IMR-90 (cell line): Measurements from ENCODE around the gene RABGGTA. TPM values are rescaled to one million over a fixed set of nuclear protein-coding genes. Genes with fewer than 3 reads are reported as not detected.

Source experiments
- ATAC-seq: fragments of 200-7000 bp; cut with Tn5 transposase; 2 replicates; pipeline ENCODE4 v1.9.1; 2020; ENCODE audit warnings: low read depth, mild to moderate bottlenecking, moderate library complexity
- Bru-seq: library from RNA; stranded (reverse); fragments of 400-500 nt; gene quantifications from one replicate; lab custom pipeline; 2021; lab: Mats Ljungman, UMichigan
- BruChase-seq, 2 experiments: library from RNA; stranded (reverse); fragments of 400-500 nt; gene quantifications; one replicate each; lab custom pipeline; 2021; lab: Mats Ljungman, UMichigan
- BruUV-seq: library from RNA; stranded (reverse); fragments of 400-500 nt; replicated peaks from 2 replicates; lab custom pipeline; 2021; lab: Mats Ljungman, UMichigan
- CTCF ChIA-PET: fragments of 300-600 bp; formaldehyde crosslinking; extraction: SDS; loops from one replicate; lab custom pipeline; 2021; ENCODE audit warnings: antibody characterized with exemption; lab: Yijun Ruan, JAX
- POLR2A ChIA-PET: fragments of 300-600 bp; sonication (Branson Sonifier 250); formaldehyde crosslinking; loops from one replicate; lab custom pipeline; 2022; ENCODE audit warnings: antibody characterized with exemption; ENCODE audit not compliant: unreplicated experiment; lab: Charles Lee
- DNase-seq: peaks from one replicate; pipeline ENCODE4 v3.0.0; 2013
- H2AFZ ChIP-seq: replicated peaks from 2 replicates; pipeline ENCODE3; 2013; ENCODE audit warnings: low read length, mild to moderate bottlenecking; ENCODE audit not compliant: poor library complexity
- H2AK5ac ChIP-seq: 2 replicates; pipeline ENCODE4 v1.6.1; 2013; ENCODE audit warnings: low read depth, low read length, inconsistent platforms
- H2AK9ac ChIP-seq: replicated peaks from 2 replicates; pipeline ENCODE3; 2013; ENCODE audit warnings: mild to moderate bottlenecking, low read depth, low read length, moderate library complexity; ENCODE audit not compliant: poor library complexity
- H2BK120ac ChIP-seq: 2 replicates; pipeline ENCODE4 v1.6.1; 2013; ENCODE audit warnings: low read depth, low read length, inconsistent platforms
- H2BK15ac ChIP-seq: 3 replicates; pipeline ENCODE4 v1.6.1; 2013; ENCODE audit warnings: low read depth, low read length, inconsistent platforms
- H2BK20ac ChIP-seq: 2 replicates; pipeline ENCODE4 v1.6.1; 2013; ENCODE audit warnings: low read depth, mild to moderate bottlenecking, inconsistent platforms, low read length, moderate library complexity
- H2BK5ac ChIP-seq: 2 replicates; pipeline ENCODE4 v1.6.1; 2013; ENCODE audit warnings: mild to moderate bottlenecking, low read depth, low read length, inconsistent platforms; ENCODE audit not compliant: poor library complexity, severe bottlenecking
- H3K14ac ChIP-seq: replicated peaks from 2 replicates; pipeline ENCODE4 v1.6.1; 2013; ENCODE audit warnings: low read depth, low read length, inconsistent platforms
- H3K18ac ChIP-seq: 2 replicates; pipeline ENCODE4 v1.6.1; 2013; ENCODE audit warnings: low read depth, low read length, control low read depth
- H3K23ac ChIP-seq: 2 replicates; pipeline ENCODE4 v1.6.1; 2013; ENCODE audit warnings: low read depth, low read length, inconsistent platforms
- H3K27ac ChIP-seq: 2 replicates; pipeline ENCODE4 v1.5.1; 2013; ENCODE audit warnings: mild to moderate bottlenecking, control low read depth, low read length; ENCODE audit not compliant: insufficient read depth
- H3K27me3 ChIP-seq: 2 replicates; pipeline ENCODE4 v1.6.1; 2013; ENCODE audit warnings: low read length; ENCODE audit not compliant: control insufficient read depth, insufficient read depth
- H3K36me3 ChIP-seq: 2 replicates; pipeline ENCODE4 v1.6.1; 2013; ENCODE audit warnings: low read length, mixed read lengths; ENCODE audit not compliant: control insufficient read depth, insufficient read depth
- H3K4ac ChIP-seq: 2 replicates; pipeline ENCODE4 v1.6.1; 2013; ENCODE audit warnings: low read depth, low read length, inconsistent platforms
- H3K4me1 ChIP-seq: 2 replicates; pipeline ENCODE4 v1.6.1; 2013; ENCODE audit warnings: low read length, mixed read lengths; ENCODE audit not compliant: control insufficient read depth, insufficient read depth
- H3K4me2 ChIP-seq: 2 replicates; pipeline ENCODE4 v1.6.1; 2013; ENCODE audit warnings: low read depth, mild to moderate bottlenecking, control low read depth, low read length, moderate library complexity
- H3K4me3 ChIP-seq: 2 replicates; pipeline ENCODE4 v1.5.1; 2013; ENCODE audit warnings: low read depth, mild to moderate bottlenecking, control low read depth, low read length, moderate library complexity; ENCODE audit not compliant: insufficient read depth
- H3K56ac ChIP-seq: 2 replicates; pipeline ENCODE4 v1.6.1; 2013; ENCODE audit warnings: low read length, inconsistent platforms; ENCODE audit not compliant: insufficient read depth; ENCODE audit errors: extremely low read depth
- H3K79me1 ChIP-seq, 2 experiments: 2 replicates each; pipeline ENCODE4 v1.6.1; 2013; ENCODE audit warnings: low read length in 2 of 2, inconsistent platforms in 1 of 2, low read depth in 1 of 2
- H3K9ac ChIP-seq: 2 replicates; pipeline ENCODE4 v1.6.1; 2013; ENCODE audit warnings: low read depth, low read length, control low read depth
- H3K9me1 ChIP-seq: 2 replicates; pipeline ENCODE4 v1.6.1; 2013; ENCODE audit warnings: low read length, inconsistent platforms; ENCODE audit not compliant: insufficient read depth
- H3K9me3 ChIP-seq: 2 replicates; pipeline ENCODE4 v1.6.1; 2013; ENCODE audit warnings: low read length; ENCODE audit not compliant: control insufficient read depth, insufficient read depth
- H4K20me1 ChIP-seq: 2 replicates; pipeline ENCODE4 v1.6.1; 2013; ENCODE audit warnings: low read length, inconsistent platforms; ENCODE audit not compliant: insufficient read depth
- H4K5ac ChIP-seq: 2 replicates; pipeline ENCODE4 v1.6.1; 2013; ENCODE audit warnings: mild to moderate bottlenecking, low read depth, low read length, control low read depth
- H4K8ac ChIP-seq, 2 experiments: 2 replicates each; pipeline ENCODE4 v1.6.1; 2013; ENCODE audit warnings: low read depth in 2 of 2, low read length in 2 of 2, control low read depth in 1 of 2, inconsistent platforms in 1 of 2
- H4K91ac ChIP-seq: 2 replicates; pipeline ENCODE4 v1.6.1; 2013; ENCODE audit warnings: low read depth, low read length, inconsistent platforms; ENCODE audit not compliant: insufficient read depth
- BHLHE40 ChIP-seq: fragments of 150-350 bp; IDR thresholded peaks from 2 replicates; pipeline ENCODE4 v1.6.1; 2016; ENCODE audit warnings: mild to moderate bottlenecking, low read depth, low read length
- CHD1 ChIP-seq: IDR thresholded peaks from 2 replicates; pipeline ENCODE4 v1.6.1; 2012; ENCODE audit warnings: low read depth, low read length, improper control_type of control experiment
- ELK1 ChIP-seq: fragments of 150-350 bp; IDR thresholded peaks from 2 replicates; pipeline ENCODE4 v1.6.1; 2016; ENCODE audit warnings: low read depth, mild to moderate bottlenecking, low read length, moderate library complexity, borderline replicate concordance
- FOS ChIP-seq: fragments of 150-350 bp; IDR thresholded peaks from 2 replicates; pipeline ENCODE4 v1.6.1; 2016; ENCODE audit warnings: low read depth, low read length
- MAFK ChIP-seq: IDR thresholded peaks from 2 replicates; pipeline ENCODE4 v1.6.1; 2012; ENCODE audit warnings: low read depth, low read length, improper control_type of control experiment
- MAZ ChIP-seq: IDR thresholded peaks from 2 replicates; pipeline ENCODE4 v1.6.1; 2012; ENCODE audit warnings: low read depth, mild to moderate bottlenecking, low read length, improper control_type of control experiment, moderate library complexity, borderline replicate concordance
- MXI1 ChIP-seq: IDR thresholded peaks from 2 replicates; pipeline ENCODE4 v1.6.1; 2012; ENCODE audit warnings: low read depth, mild to moderate bottlenecking, low read length, moderate library complexity, borderline replicate concordance
- NFE2L2 ChIP-seq: fragments of 150-350 bp; IDR thresholded peaks from 2 replicates; pipeline ENCODE4 v1.6.1; 2016; ENCODE audit warnings: low read depth, mild to moderate bottlenecking, low read length
- POLR2A ChIP-seq: IDR thresholded peaks from 2 replicates; pipeline ENCODE4 v1.6.1; 2012; ENCODE audit warnings: mild to moderate bottlenecking, low read depth, low read length
- RAD21 ChIP-seq: IDR thresholded peaks from 2 replicates; pipeline ENCODE4 v1.6.1; 2012; ENCODE audit warnings: low read length, improper control_type of control experiment
- RCOR1 ChIP-seq: IDR thresholded peaks from 2 replicates; pipeline ENCODE4 v1.6.1; 2012; ENCODE audit warnings: mild to moderate bottlenecking, low read length, improper control_type of control experiment; ENCODE audit not compliant: insufficient replicate concordance
- RFX5 ChIP-seq: IDR thresholded peaks from 2 replicates; pipeline ENCODE4 v1.8.0; 2012; ENCODE audit warnings: low read depth, mild to moderate bottlenecking, low read length, moderate library complexity
- SMC3 ChIP-seq: fragments of 150-350 bp; IDR thresholded peaks from 2 replicates; pipeline ENCODE4 v1.6.1; 2016; ENCODE audit warnings: low read depth, mild to moderate bottlenecking, antibody characterized with exemption, low read length, moderate library complexity
- USF2 ChIP-seq: fragments of 150-350 bp; IDR thresholded peaks from 2 replicates; pipeline ENCODE4 v1.6.1; 2017; ENCODE audit warnings: mild to moderate bottlenecking, antibody characterized with exemption, low read length, low read depth
- WGBS, 2 experiments: methylation state at CpG; one replicate each; pipeline versions ENCODE4 v1.1.5 to v1.1.7; 2013; ENCODE audit warnings: missing lambda C conversion rate in 2 of 2; ENCODE audit not compliant: insufficient read length in 1 of 2; ENCODE audit errors: extremely low coverage in 2 of 2; 5-methylcytosine and 5-hydroxymethylcytosine counted together
- dilution Hi-C: fragments of 300-500 bp; cut with HindIII; formaldehyde crosslinking; loops from one replicate; pipeline ENCODE4 v1.14.3; 2018; ENCODE audit warnings: low sequenced_read_pairs; ENCODE audit not compliant: unreplicated experiment
- in situ Hi-C: fragments of 300-500 bp; cut with MboI; formaldehyde crosslinking; loops from 3 replicates; pipeline ENCODE4 v1.14.3; 2019; ENCODE audit warnings: low sequenced_read_pairs, inconsistent platforms, mixed read lengths
- intact Hi-C: fragments of 100-400 bp; cut with micrococcal nuclease; formaldehyde crosslinking; loops from 2 replicates; pipeline ENCODE4 v1.10.0; 2022
- long read RNA-seq: library from polyadenylated mRNA; unstranded; transcript quantifications from one replicate; pipeline ENCODE4 v2.0.0, GENCODE V29; 2021; ENCODE audit not compliant: unreplicated experiment
- polyA plus RNA-seq, 3 experiments: library from polyadenylated mRNA; depleted of rRNA; stranded (reverse); fragments of >200 nt; gene quantifications; 2 replicates each; pipeline ENCODE4 v1.2.3, GENCODE V29; 2012; ENCODE audit warnings: low replicate concordance in 1 of 3
- total RNA-seq: library from RNA; depleted of rRNA; stranded (reverse); fragments of >200 nt; gene quantifications from 2 replicates; pipeline ENCODE4 v1.2.3, GENCODE V29; 2012; rRNA removed

Gene RABGGTA
- total RNA-seq (25.6 and 27.2 TPM in 2 replicates), polyA plus RNA-seq (2012; rRNA removed) (55.6 and 64.0 TPM in 2 replicates), Bru-seq, nascent RNA (percentile 46 among the genes with signal in this experiment), BruChase-seq, experiment 1, labeled RNA remaining after a 6-hour chase (percentile 55 among the genes with signal in this experiment), BruChase-seq, experiment 2, labeled RNA remaining after a 2-hour chase (percentile 48 among the genes with signal in this experiment)
- 37.7 and 48.7 TPM in 2 replicates for polyA plus RNA-seq (2012; cell fraction: cytosol; rRNA removed)
- polyA plus RNA-seq (2012; cell fraction: nucleus; rRNA removed; ENCODE audit: low replicate concordance), result 158 and 347 TPM in 2 replicates
- long read RNA-seq, transcript RABGGTA-201 (17 exons, 2,088 nt), result major isoform, 22 of 54 reads
- long read RNA-seq, partial matches to known transcripts, result 11 of 54 reads
- long read RNA-seq, other reads (novel, unspliced or antisense), result 16 of 54 reads

GRCh38 chr14:24271134-24271833, at the start of gene RABGGTA:
TSS of gene RABGGTA (minus strand) at chr14:24271597. CDS start at chr14:24271115, 482 bp downstream.
- H3K9me1 ChIP-seq, result peaks cover 5% of the 10 kb centered on the region; the same call in 1 of the 2 replicates
- BruUV-seq, result no TSS peak
- H3K36me3 ChIP-seq, result peaks cover 22% of the 10 kb centered on the region
- peak within 1 kb of the TSS; percentile 97 for H3K14ac ChIP-seq
- peak within 1 kb of the TSS; percentile 78 for H3K18ac ChIP-seq
- peak within 1 kb of the TSS; percentile 90 for H2BK5ac ChIP-seq
- peak within 1 kb of the TSS; percentile 94 for H3K23ac ChIP-seq
- H2BK120ac ChIP-seq, result peak within 1 kb of the TSS; percentile 63; the same call in 1 of the 2 replicates
- peak within 1 kb of the TSS; percentile 100 for H2AK9ac ChIP-seq
- peak within 1 kb of the TSS; percentile 63 for H3K4me3 ChIP-seq
- H4K20me1 ChIP-seq, result no peaks in the 10 kb centered on the region
- dilution Hi-C loops, result no loop called here
- peak; percentile 100 for ATAC-seq
- H2AFZ ChIP-seq, result peak within 1 kb of the TSS; percentile 97
- H4K8ac ChIP-seq, result peak within 1 kb of the TSS; percentile 90 to 100
- peak within 1 kb of the TSS; percentile 83 for H2AK5ac ChIP-seq
- H3K9me3 ChIP-seq, result no peaks in the 10 kb centered on the region
- H3K4me2 ChIP-seq, result peak within 1 kb of the TSS; percentile 88
- H3K27me3 ChIP-seq, result no peaks in the 10 kb centered on the region
- H3K4ac ChIP-seq, result peak within 1 kb of the TSS; percentile 96
- peak; percentile 83 for DNase-seq
- peak within 1 kb of the TSS; percentile 92 for H4K91ac ChIP-seq
- peaks cover 5% of the 10 kb centered on the region; the same call in 1 of the 2 replicates for H3K4me1 ChIP-seq
- H3K79me1 ChIP-seq, result peaks cover 12 to 30% of the 10 kb centered on the region in 2 experiments
- H4K5ac ChIP-seq, result peak within 1 kb of the TSS; percentile 94
- H3K56ac ChIP-seq, result peak within 1 kb of the TSS; percentile 95
- peak within 1 kb of the TSS; percentile 89 for H3K27ac ChIP-seq
- peak within 1 kb of the TSS; percentile 92 for H3K9ac ChIP-seq
- H2BK15ac ChIP-seq, result no peak within 1 kb of the TSS; the same call in 2 of the 3 replicates
- no peak within 1 kb of the TSS for H2BK20ac ChIP-seq
- WGBS, 2 experiments, result 0% methylated on average over 36 of the region's 61 CpGs; no CpG with 5 or more reads in 1 of the 2 experiments
- in situ Hi-C loops, result no loop called here
- POLR2A ChIA-PET, result interaction anchor here (0.6 kb wide), 1 partner anchor 14 kb away, joined by 3 read pairs; no protein-coding TSS in a partner anchor
- CTCF ChIA-PET, result interaction anchor here (0.8 to 2.0 kb wide), 4 partner anchors 9 to 29 kb away, joined by 3 to 11 read pairs (median 4); partner anchors contain the start of gene TINF2
- intact Hi-C loops, result loop anchor here (1.0 to 2.0 kb wide), 3 partner anchors 14 to 28 kb away; partner anchors contain the start of gene TINF2
- TF ChIP-seq ELK1, result no peak
- TF ChIP-seq MAFK, result no peak
- peak; percentile 71; the same call in 1 of the 2 replicates for TF ChIP-seq MXI1
- no peak for TF ChIP-seq CHD1
- TF ChIP-seq POLR2A, result peak; percentile 63; the same call in 1 of the 2 replicates
- peak; percentile 37 for TF ChIP-seq SMC3
- TF ChIP-seq FOS, result no peak
- no peak for TF ChIP-seq RCOR1
- 0 out of 2 replicates have a peak, but pooled peaks have one; percentile 30 for TF ChIP-seq RAD21
- TF ChIP-seq RFX5, result no peak
- peak; percentile 67; the same call in 1 of the 2 replicates for TF ChIP-seq MAZ
- TF ChIP-seq BHLHE40, result peak; percentile 38
- peak; percentile 1; the same call in 1 of the 2 replicates for TF ChIP-seq USF2
- no peak for TF ChIP-seq NFE2L2
